ENCODE data around the gene TMEM123. TPM values are rescaled to one million over a fixed set of nuclear protein-coding genes. Genes with fewer than 3 reads are reported as not detected.
A peak's percentile ranks its signal among the peaks of the same experiment; 100 is the strongest.

TMEM123 gene
- total RNA-seq (2022) = 204 and 236 TPM in 2 replicates
- percentile 90 among the genes with signal in this experiment for Bru-seq, nascent RNA
- percentile 94 among the genes with signal in this experiment for BruChase-seq, experiment 1, labeled RNA remaining after a 6-hour chase
- BruChase-seq, experiment 2, labeled RNA remaining after a 2-hour chase = percentile 84 among the genes with signal in this experiment
- long read RNA-seq, transcript TMEM123-202 (5 exons, 3,579 nt) = major isoform, 197 of 220 reads
- long read RNA-seq, partial matches to known transcripts = 4 of 220 reads
- long read RNA-seq, other reads (novel, unspliced or antisense) = 19 of 220 reads

- Mint-ChIP-seq H3K36me3 (ENCODE audit: insufficient read depth, unreplicated experiment) (peaks cover 32% of the 10 kb centered on the region), H3K9me3 (ENCODE audit: low read depth, unreplicated experiment) (no peaks in the 10 kb centered on the region), H3K27ac (ENCODE audit: unreplicated experiment) (peak within 1 kb of the TSS; percentile 69), H3K27me3 (ENCODE audit: unreplicated experiment) (no peaks in the 10 kb centered on the region), H3K4me3 (ENCODE audit: low read depth, unreplicated experiment) (peak within 1 kb of the TSS; percentile 96), H3K4me1 (ENCODE audit: low read depth, unreplicated experiment) (peaks cover 47% of the 10 kb centered on the region)
- CTCF ChIA-PET = interaction anchor here (1.0 to 1.3 kb wide), 2 partner anchors 62 to 160 kb away, joined by 3 to 4 read pairs; no protein-coding TSS in a partner anchor
- intact Hi-C loops (cut with micrococcal nuclease; ENCODE audit: unreplicated experiment) = loop anchor here (5.0 kb wide), 1 partner anchor 35 kb away; no protein-coding TSS in a partner anchor
- BruUV-seq (replicated peaks) = TSS peak; percentile 84
- peak; percentile 80 for DNase-seq
- TF ChIP-seq CTCF (IDR thresholded peaks at IDR 0.05; ENCODE audit: unreplicated experiment) = no peak
Measured at GRCh38 chr11:102452461-102453301, at the start of gene TMEM123. TMEM123 (minus strand) TSS chr11:102452765; CDS start chr11:102452623, 142 bp downstream.

- H3K27ac Mint-ChIP-seq (ENCODE audit: unreplicated experiment) = no peak overlapping the region
- H3K4me1 Mint-ChIP-seq (ENCODE audit: low read depth, unreplicated experiment) = no peaks in the 10 kb centered on the region
- no peaks in the 10 kb centered on the region for H3K36me3 Mint-ChIP-seq (ENCODE audit: insufficient read depth, unreplicated experiment)
- no peaks in the 10 kb centered on the region for H3K27me3 Mint-ChIP-seq (ENCODE audit: unreplicated experiment)
- no peak for TF ChIP-seq CTCF (IDR thresholded peaks at IDR 0.05; ENCODE audit: unreplicated experiment)
- CTCF ChIA-PET = interaction anchor here (1.5 kb wide), 1 partner anchor 112 kb away, joined by 4 read pairs; no protein-coding TSS in a partner anchor
- intact Hi-C loops (cut with micrococcal nuclease; ENCODE audit: unreplicated experiment) = no loop called here
- no peaks in the 10 kb centered on the region for H3K9me3 Mint-ChIP-seq (ENCODE audit: low read depth, unreplicated experiment)
- no TSS peak for BruUV-seq (replicated peaks)
- DNase-seq = no peak
- no peak overlapping the region for H3K4me3 Mint-ChIP-seq (ENCODE audit: low read depth, unreplicated experiment)
Measured at GRCh38 chr11:102500829-102501228, 48.3 kb upstream of the TMEM123 start.

- DNase-seq = no peak
- CTCF ChIA-PET = interaction anchor here (1.5 kb wide), 1 partner anchor 113 kb away, joined by 4 read pairs; no protein-coding TSS in a partner anchor
- TF ChIP-seq CTCF (IDR thresholded peaks at IDR 0.05; ENCODE audit: unreplicated experiment) = no peak
- H3K36me3 Mint-ChIP-seq (ENCODE audit: insufficient read depth, unreplicated experiment) = no peaks in the 10 kb centered on the region
- H3K27me3 Mint-ChIP-seq (ENCODE audit: unreplicated experiment) = no peaks in the 10 kb centered on the region
- no peaks in the 10 kb centered on the region for H3K4me1 Mint-ChIP-seq (ENCODE audit: low read depth, unreplicated experiment)
- BruUV-seq (replicated peaks) = no TSS peak
- no peak overlapping the region for H3K27ac Mint-ChIP-seq (ENCODE audit: unreplicated experiment)
- no peaks in the 10 kb centered on the region for H3K9me3 Mint-ChIP-seq (ENCODE audit: low read depth, unreplicated experiment)
- intact Hi-C loops (cut with micrococcal nuclease; ENCODE audit: unreplicated experiment) = loop anchor here (5.0 to 10.0 kb wide), 3 partner anchors 155 to 635 kb away; partner anchors contain the start of gene BIRC2
- H3K4me3 Mint-ChIP-seq (ENCODE audit: low read depth, unreplicated experiment) = no peak overlapping the region
Measured at GRCh38 chr11:102499931-102500330, 47.4 kb upstream of the TMEM123 start.

GRCh38 chr11:102499151-102499550 lies 46.6 kb upstream of the TMEM123 start:
- Mint-ChIP-seq H3K9me3 (ENCODE audit: low read depth, unreplicated experiment) (no peaks in the 10 kb centered on the region), H3K4me1 (ENCODE audit: low read depth, unreplicated experiment) (no peaks in the 10 kb centered on the region), H3K36me3 (ENCODE audit: insufficient read depth, unreplicated experiment) (no peaks in the 10 kb centered on the region), H3K4me3 (ENCODE audit: low read depth, unreplicated experiment) (no peak overlapping the region), H3K27me3 (ENCODE audit: unreplicated experiment) (no peaks in the 10 kb centered on the region), H3K27ac (ENCODE audit: unreplicated experiment) (no peak overlapping the region)
- no peak for TF ChIP-seq CTCF (IDR thresholded peaks at IDR 0.05; ENCODE audit: unreplicated experiment)
- DNase-seq = no peak
- CTCF ChIA-PET = interaction anchor here (1.5 kb wide), 1 partner anchor 114 kb away, joined by 4 read pairs; no protein-coding TSS in a partner anchor
- intact Hi-C loops (cut with micrococcal nuclease; ENCODE audit: unreplicated experiment) = loop anchor here (5.0 to 10.0 kb wide), 3 partner anchors 154 to 634 kb away; partner anchors contain the start of gene BIRC2
- BruUV-seq (replicated peaks) = no TSS peak

Measured in Calu3 (cell line).